Effector memory CD8-positive, alpha-beta T cell (primary cell): Measurements from ENCODE around the gene JPT1.
A peak's percentile ranks its signal among the peaks of the same experiment; 100 is the strongest.
"Not testable (repeated sequence)": the region's sequence is repeated elsewhere in the genome, so short reads cannot be mapped to it uniquely, and the experiment has no call there.

Experiments
- ATAC-seq: fragments of 150-1000 bp; cut with Tn5 transposase; replicated peaks from 2 replicates; pipeline ENCODE4 v1.10.0; 2021; ENCODE audit warnings: mild to moderate bottlenecking, moderate library complexity
- DNase-seq, 3 experiments: peaks; one replicate each; pipeline ENCODE4 v3.0.0; 2021
- H3K27ac Mint-ChIP-seq, 2 donors: one replicate each; pipeline ENCODE4 v1.8.0; 2022; ENCODE audit warnings: mild to moderate bottlenecking in 2 of 2, mixed read lengths in 2 of 2, moderate library complexity in 2 of 2
- H3K27me3 Mint-ChIP-seq, 2 donors: one replicate each; pipeline ENCODE4 v1.8.0; 2022; ENCODE audit warnings: mixed read lengths in 2 of 2
- H3K36me3 Mint-ChIP-seq: one replicate; pipeline ENCODE4 v1.8.0; 2022; ENCODE audit warnings: mild to moderate bottlenecking, moderate library complexity, mixed read lengths; ENCODE audit not compliant: insufficient read depth
- H3K4me1 Mint-ChIP-seq, 2 donors: one replicate each; pipeline ENCODE4 v1.8.0; 2022; ENCODE audit warnings: low read depth in 2 of 2, mixed read lengths in 2 of 2
- H3K4me3 Mint-ChIP-seq, 2 donors: one replicate each; pipeline ENCODE4 v1.8.0; 2022; ENCODE audit warnings: mild to moderate bottlenecking in 2 of 2, mixed read lengths in 2 of 2, moderate library complexity in 2 of 2
- H3K9me3 Mint-ChIP-seq, 2 donors: one replicate each; pipeline ENCODE4 v1.8.0; 2022; ENCODE audit warnings: mixed read lengths in 2 of 2

JPT1 gene

DNA sequence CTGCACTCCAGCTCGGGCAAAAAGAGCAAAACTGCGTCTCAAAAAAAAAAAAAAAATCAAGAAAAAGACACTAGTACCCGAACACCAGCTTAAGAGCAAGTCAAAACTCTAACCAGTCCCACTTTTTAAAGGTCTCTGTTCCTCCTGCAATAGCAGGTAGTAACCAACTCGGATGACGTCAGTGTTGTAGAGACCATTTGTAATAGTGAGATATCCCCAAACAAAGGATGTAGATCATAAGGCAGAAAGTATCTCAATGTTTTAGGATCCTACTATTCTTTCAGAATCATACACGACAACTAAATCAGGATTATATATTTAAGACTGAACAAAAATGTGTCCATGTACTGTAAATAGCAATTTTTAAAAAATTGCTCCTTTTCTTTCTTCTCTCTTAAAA is 2.4 kb downstream of the JPT1 start:
- Mint-ChIP-seq H3K9me3 (no peaks in the 10 kb centered on the region), H3K4me3 (peak overlapping the region; percentile 89 to 96), H3K27me3 (no peaks in the 10 kb centered on the region), H3K4me1 (peaks cover 20 to 38% of the 10 kb centered on the region in 2 donors), H3K27ac (peak overlapping the region in 1 of 2 donors; percentile 79), H3K36me3 (peaks cover 39% of the 10 kb centered on the region)
- no peak for DNase-seq
- no peak for ATAC-seq

GRCh38 chr17:75147878-75148546 is 6.3 kb downstream of the JPT1 start:
- ATAC-seq, result no peak

GRCh38 chr17:75146592-75146991 is 7.7 kb downstream of the JPT1 start:
- H3K9me3 Mint-ChIP-seq, result no peaks in the 10 kb centered on the region
- H3K27ac Mint-ChIP-seq, result no peak overlapping the region
- H3K27me3 Mint-ChIP-seq, result no peaks in the 10 kb centered on the region
- peaks cover 0 to 13% of the 10 kb centered on the region in 2 donors for H3K4me1 Mint-ChIP-seq
- DNase-seq, result no peak
- ATAC-seq, result no peak
- peaks cover 49% of the 10 kb centered on the region for H3K36me3 Mint-ChIP-seq
- H3K4me3 Mint-ChIP-seq, result no peak overlapping the region

More at GRCh38 chr17:75147878-75148546, 6.3 kb downstream of the JPT1 start:
- Mint-ChIP-seq H3K4me3 (no peak overlapping the region), H3K36me3 (peaks cover 48% of the 10 kb centered on the region), H3K27ac (peak overlapping the region in 1 of 2 donors; percentile 15), H3K4me1 (peaks cover 9 to 24% of the 10 kb centered on the region in 2 donors), H3K27me3 (no peaks in the 10 kb centered on the region), H3K9me3 (no peaks in the 10 kb centered on the region)
- no peak for DNase-seq

DNA sequence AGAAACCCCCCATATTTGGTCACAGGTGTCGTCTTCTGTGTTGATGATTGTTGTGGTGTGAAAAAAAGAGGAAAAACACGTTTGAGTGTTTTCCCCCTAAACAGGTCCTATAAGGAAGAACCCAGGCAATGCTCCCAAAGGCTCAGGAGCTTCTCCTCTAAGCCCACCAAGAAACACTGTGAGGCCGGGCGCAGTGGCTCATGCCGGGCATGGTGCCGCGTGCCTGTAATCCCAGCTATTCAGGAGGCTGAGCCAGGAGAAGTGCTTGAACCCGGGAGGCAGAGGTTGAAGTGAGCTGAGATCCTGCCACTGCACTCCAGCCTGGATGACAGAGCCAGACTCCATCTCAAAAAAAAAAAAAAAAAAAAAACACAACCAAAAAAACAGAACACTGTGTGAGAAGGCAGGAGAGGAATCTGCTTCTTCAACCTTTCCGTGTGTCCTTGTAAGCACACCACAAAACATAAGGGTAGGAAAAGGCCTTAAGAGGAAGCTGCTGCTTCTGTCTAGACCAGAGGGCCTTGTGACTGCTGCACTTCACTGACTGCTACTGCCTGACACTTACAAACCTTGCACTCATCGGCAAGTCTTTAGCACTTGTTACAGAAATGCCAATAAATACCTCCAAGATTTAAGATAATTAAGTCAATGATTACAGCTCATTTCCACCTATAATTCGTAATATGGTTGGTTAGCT is 9.3 kb downstream of the JPT1 start:
- H3K4me3 Mint-ChIP-seq, result no peak overlapping the region
- peaks cover 8 to 20% of the 10 kb centered on the region in 2 donors for H3K4me1 Mint-ChIP-seq
- H3K27me3 Mint-ChIP-seq, result no peaks in the 10 kb centered on the region
- DNase-seq (no peak), ATAC-seq (no peak)
- H3K27ac Mint-ChIP-seq, result no peak overlapping the region
- no peaks in the 10 kb centered on the region for H3K9me3 Mint-ChIP-seq
- peaks cover 50% of the 10 kb centered on the region for H3K36me3 Mint-ChIP-seq

DNA sequence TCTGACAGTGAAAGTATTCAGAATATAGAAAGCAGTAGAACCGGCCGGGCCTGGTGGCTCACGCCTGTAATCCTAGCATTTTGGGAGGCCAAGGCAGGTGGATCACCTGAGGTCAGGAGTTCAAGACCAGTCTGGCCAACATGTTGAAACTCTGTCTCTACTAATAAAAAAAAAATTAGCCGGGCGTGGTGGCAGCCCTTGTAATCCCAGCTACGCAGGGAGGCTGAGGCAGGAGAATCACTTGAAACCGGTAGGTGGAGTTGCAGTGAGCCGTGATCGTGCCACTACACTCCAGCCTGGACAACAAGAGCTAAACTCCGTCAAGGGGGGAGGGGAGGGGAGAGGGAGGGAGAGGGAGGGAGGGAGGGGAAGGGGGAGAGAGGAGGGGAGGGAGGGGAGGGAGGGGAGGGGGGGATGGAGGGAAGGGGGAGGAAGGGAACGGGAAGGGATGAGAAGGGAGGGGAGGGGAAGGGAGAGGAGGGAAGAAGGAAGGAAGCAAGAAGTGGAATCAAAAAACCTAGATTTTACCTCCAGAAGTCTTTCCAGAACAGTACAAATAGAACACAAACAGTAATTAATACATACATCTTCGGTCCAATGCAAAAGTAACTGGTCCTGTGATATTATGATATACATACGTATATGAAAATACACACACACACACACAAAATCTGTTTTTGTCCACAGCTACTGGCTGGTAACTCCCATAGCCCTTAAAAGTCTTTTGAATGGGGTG is 11.9 kb downstream of the JPT1 start:
- no peak for DNase-seq
- H3K27ac Mint-ChIP-seq, result peak overlapping the region in 1 of 2 donors; percentile 87
- no peaks in the 10 kb centered on the region for H3K9me3 Mint-ChIP-seq
- peaks cover 8 to 9% of the 10 kb centered on the region in 2 donors for H3K4me1 Mint-ChIP-seq
- H3K36me3 Mint-ChIP-seq, result peaks cover 39% of the 10 kb centered on the region
- no peaks in the 10 kb centered on the region for H3K27me3 Mint-ChIP-seq
- no peak overlapping the region for H3K4me3 Mint-ChIP-seq
- no peak for ATAC-seq

DNA sequence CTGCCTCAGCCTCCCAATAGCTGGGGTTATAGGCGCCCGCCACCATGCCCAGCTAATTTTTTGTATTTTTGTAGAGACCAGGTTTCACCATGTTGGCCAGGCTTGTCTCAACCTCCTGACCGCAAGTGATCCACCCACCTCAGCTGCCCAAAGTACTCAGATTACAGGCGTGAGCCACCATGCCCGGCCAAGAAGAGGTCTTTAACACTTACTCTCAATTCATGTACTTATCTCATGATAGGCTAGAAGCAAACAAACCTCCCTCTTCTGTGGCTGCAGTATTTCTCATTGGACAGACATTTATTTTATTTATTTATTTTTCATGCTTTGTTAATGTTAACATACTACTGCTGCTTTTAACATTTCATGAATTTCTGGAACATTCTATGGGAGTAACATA is 15.8 kb downstream of the JPT1 start:
- H3K4me1 Mint-ChIP-seq, result peaks cover 8 to 9% of the 10 kb centered on the region in 2 donors
- no peak overlapping the region for H3K27ac Mint-ChIP-seq
- no peaks in the 10 kb centered on the region for H3K9me3 Mint-ChIP-seq
- ATAC-seq (no peak), DNase-seq (no peak)
- H3K36me3 Mint-ChIP-seq, result peaks cover 20% of the 10 kb centered on the region
- no peaks in the 10 kb centered on the region for H3K27me3 Mint-ChIP-seq
- no peak overlapping the region for H3K4me3 Mint-ChIP-seq

DNA sequence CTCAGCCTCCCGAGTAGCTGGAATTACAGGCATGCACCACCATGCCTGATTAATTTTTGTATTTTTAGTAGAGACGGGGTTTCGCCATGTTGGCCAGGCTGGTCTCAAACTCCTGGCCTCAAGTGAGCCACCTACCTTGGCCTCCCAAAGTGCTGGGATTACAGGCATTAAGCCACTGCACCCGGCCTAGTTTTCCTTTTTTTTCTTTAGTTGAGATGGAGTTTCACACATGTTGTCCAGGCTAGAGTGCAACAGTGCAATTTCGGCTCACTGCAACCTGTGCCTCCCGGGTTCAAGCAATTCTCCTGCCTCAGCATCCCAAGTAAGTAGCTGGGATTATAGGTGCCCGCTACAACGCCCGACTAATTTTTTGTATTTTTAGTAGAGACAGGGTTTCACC is 16.6 kb downstream of the JPT1 start:
- ATAC-seq, H3K27me3 Mint-ChIP-seq, DNase-seq, H3K9me3 Mint-ChIP-seq, H3K4me1 Mint-ChIP-seq, H3K4me3 Mint-ChIP-seq: not testable (repeated sequence)
- H3K36me3 Mint-ChIP-seq, result peaks cover 17% of the 10 kb centered on the region
- H3K27ac Mint-ChIP-seq, result peak overlapping the region in 1 of 2 donors; percentile 44

DNA sequence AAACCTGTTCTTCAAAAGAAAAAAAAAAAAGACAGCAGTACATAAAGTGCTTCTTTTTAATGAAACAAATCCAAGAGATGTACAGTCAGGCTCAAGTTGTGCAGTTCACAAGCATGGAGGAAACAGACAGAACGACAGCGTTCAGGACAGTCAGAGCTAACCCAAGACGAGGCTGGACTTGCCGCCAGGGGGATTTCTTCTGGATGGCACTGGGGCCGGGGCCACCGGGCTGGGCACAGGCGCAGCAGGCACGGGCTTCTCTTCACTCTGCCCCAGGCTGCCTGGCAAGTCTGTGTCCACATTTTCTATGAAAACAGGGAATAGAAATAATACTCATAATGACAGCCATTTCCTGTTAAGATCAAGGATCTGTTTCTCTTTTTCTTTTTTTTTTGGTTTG is 18.4 kb downstream of the JPT1 start:
- DNase-seq (no peak), ATAC-seq (no peak)
- peaks cover 1 to 6% of the 10 kb centered on the region in 2 donors for H3K4me1 Mint-ChIP-seq
- no peak overlapping the region for H3K4me3 Mint-ChIP-seq
- H3K27me3 Mint-ChIP-seq, result no peaks in the 10 kb centered on the region
- H3K36me3 Mint-ChIP-seq, result peaks cover 14% of the 10 kb centered on the region
- no peaks in the 10 kb centered on the region for H3K9me3 Mint-ChIP-seq
- H3K27ac Mint-ChIP-seq, result peak overlapping the region in 1 of 2 donors; percentile 38

GRCh38 chr17:75135452-75135851 is 18.9 kb downstream of the JPT1 start:
- Mint-ChIP-seq H3K9me3 (no peaks in the 10 kb centered on the region), H3K27ac (peak overlapping the region in 1 of 2 donors; percentile 38), H3K4me3 (no peak overlapping the region), H3K36me3 (peaks cover 14% of the 10 kb centered on the region), H3K27me3 (no peaks in the 10 kb centered on the region), H3K4me1 (peaks cover 4 to 8% of the 10 kb centered on the region in 2 donors)
- no peak for DNase-seq
- no peak for ATAC-seq

GRCh38 chr17:75133607-75134347 is 20.5 kb downstream of the JPT1 start:
- not testable (repeated sequence) for ATAC-seq, H3K9me3 Mint-ChIP-seq, H3K27me3 Mint-ChIP-seq, DNase-seq
- Mint-ChIP-seq H3K4me1 (peaks cover 6 to 14% of the 10 kb centered on the region in 2 donors), H3K4me3 (peak overlapping the region in 1 of 2 donors; percentile 8), H3K36me3 (peaks cover 15% of the 10 kb centered on the region), H3K27ac (peak overlapping the region in 1 of 2 donors; percentile 25)

DNA sequence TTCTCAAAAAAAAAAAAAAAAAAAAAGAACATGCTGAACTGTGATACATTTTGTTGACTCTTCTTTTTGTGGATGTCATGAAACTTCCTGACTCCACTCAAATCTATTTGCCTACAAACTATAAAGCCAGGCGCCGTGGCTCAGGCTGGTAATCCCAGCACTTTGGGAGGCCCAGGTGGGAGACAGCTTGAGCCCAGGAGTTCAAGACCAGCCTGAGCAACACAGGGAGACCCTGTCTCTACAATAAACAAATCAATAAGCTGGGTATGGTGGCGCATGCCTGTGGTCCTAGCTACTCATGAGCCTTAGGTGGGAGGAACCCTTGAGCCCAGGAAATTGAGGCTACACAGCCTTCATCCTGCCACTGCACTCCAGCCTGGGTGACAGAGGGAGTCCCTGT is 21.3 kb downstream of the JPT1 start:
- H3K4me1 Mint-ChIP-seq, result peaks cover 8 to 16% of the 10 kb centered on the region in 2 donors
- no peak overlapping the region for H3K27ac Mint-ChIP-seq
- ATAC-seq (no peak), DNase-seq (no peak)
- peak overlapping the region in 1 of 2 donors; percentile 8 for H3K4me3 Mint-ChIP-seq
- H3K9me3 Mint-ChIP-seq, result no peaks in the 10 kb centered on the region
- no peaks in the 10 kb centered on the region for H3K27me3 Mint-ChIP-seq
- peaks cover 18% of the 10 kb centered on the region for H3K36me3 Mint-ChIP-seq

DNA sequence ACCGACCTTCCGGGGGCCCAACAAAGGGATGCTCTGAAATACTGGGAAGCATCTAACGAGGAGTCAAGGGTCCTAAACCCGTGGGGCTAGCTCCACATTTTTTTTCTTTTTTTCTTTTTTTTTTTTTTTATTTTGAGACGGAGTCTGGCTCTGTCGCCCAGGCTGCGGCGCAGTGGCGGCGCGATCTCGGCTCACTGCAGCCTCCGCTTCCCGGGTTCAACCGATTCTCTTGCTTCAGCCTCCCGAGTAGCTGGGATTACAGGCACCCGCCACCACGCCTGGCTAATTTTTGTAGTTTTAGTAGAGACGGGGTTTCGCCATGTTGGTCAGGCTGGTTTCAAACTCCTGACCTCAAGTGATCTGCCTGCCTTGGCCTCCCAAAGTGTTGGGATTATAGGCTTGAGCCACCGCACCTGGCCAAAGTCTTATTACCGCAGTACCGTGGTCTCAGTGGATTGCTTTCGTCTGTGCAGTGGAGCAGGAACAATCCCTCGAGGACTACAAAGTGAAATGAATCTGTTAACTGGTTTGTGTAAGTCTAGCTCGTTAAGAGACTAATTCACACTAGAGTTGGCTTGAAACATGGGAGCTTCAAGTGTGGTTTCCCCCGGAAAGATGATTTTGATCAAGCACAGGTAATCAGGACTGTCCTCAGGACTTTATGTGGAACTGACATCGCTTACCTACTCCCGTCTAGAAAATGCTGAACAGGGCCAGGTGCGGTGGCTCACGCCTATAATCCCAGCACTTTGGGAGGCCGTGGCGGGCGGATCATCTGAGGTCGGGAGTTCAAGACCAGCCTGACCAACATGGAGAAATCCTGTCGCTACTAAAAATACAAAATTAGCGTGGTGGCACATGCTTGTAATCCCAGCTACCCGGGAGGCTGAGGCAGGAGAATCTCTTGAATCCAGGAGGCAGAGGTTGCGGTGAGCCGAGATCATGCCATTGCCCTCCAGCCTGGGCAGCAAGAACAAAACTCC is 22.0 kb downstream of the JPT1 start:
- peak overlapping the region; percentile 85 to 87 for H3K4me3 Mint-ChIP-seq
- peaks cover 18% of the 10 kb centered on the region for H3K36me3 Mint-ChIP-seq
- H3K9me3 Mint-ChIP-seq, H3K27me3 Mint-ChIP-seq, DNase-seq, ATAC-seq: not testable (repeated sequence)
- H3K27ac Mint-ChIP-seq, result peak overlapping the region; percentile 83 to 86
- peaks cover 8 to 16% of the 10 kb centered on the region in 2 donors for H3K4me1 Mint-ChIP-seq
